GM21825 (cell line): ENCODE results near the gene MRTFA.
"Not testable (repeated sequence)": the region's sequence is repeated elsewhere in the genome, so short reads cannot be mapped to it uniquely, and the experiment has no call there.

Source experiments
- ATAC-seq: cut with Tn5 transposase; IDR thresholded peaks from one replicate; pipeline ENCODE4 v1.9.1; 2021; ENCODE audit warnings: mild to moderate bottlenecking, moderate library complexity; ENCODE audit not compliant: unreplicated experiment

MRTFA gene

GRCh38 chr22:40502919-40503318 is 133.6 kb downstream of the MRTFA start:
- no peak for ATAC-seq

- ATAC-seq, result not testable (repeated sequence)
These were observed 136.1 kb downstream of the MRTFA start for GRCh38 chr22:40500465-40500786.

- ATAC-seq, result peak; percentile 55
These were observed 137.3 kb downstream of the MRTFA start for GRCh38 chr22:40499209-40499623.

GRCh38 chr22:40498420-40499208 is 137.9 kb downstream of the MRTFA start:
- ATAC-seq, result no peak

- no peak for ATAC-seq
These were observed 143.1 kb downstream of the MRTFA start for GRCh38 chr22:40493441-40493840.

- peak; percentile 79 for ATAC-seq
These were observed 144.4 kb downstream of the MRTFA start for GRCh38 chr22:40491990-40492631.

GRCh38 chr22:40487663-40488249 is 148.8 kb downstream of the MRTFA start:
- no peak for ATAC-seq

GRCh38 chr22:40486962-40487602 is 149.4 kb downstream of the MRTFA start:
- ATAC-seq, result no peak

- no peak for ATAC-seq
These were observed 150.5 kb downstream of the MRTFA start for GRCh38 chr22:40485813-40486667.

- ATAC-seq, result no peak
These were observed 151.4 kb downstream of the MRTFA start for GRCh38 chr22:40484906-40485669.

GRCh38 chr22:40482886-40483285 is 153.6 kb downstream of the MRTFA start:
- no peak for ATAC-seq

- no peak for ATAC-seq
These were observed 154.1 kb downstream of the MRTFA start for GRCh38 chr22:40482391-40482790.

- ATAC-seq, result no peak
These were observed 155.5 kb downstream of the MRTFA start for GRCh38 chr22:40480996-40481395.

- ATAC-seq, result no peak
These were observed 156.5 kb downstream of the MRTFA start for GRCh38 chr22:40479887-40480538.

GRCh38 chr22:40479126-40479800 is 157.3 kb downstream of the MRTFA start:
- no peak for ATAC-seq

GRCh38 chr22:40478338-40479125 is 158.0 kb downstream of the MRTFA start:
- no peak for ATAC-seq

GRCh38 chr22:40477683-40478337 is 158.7 kb downstream of the MRTFA start:
- no peak for ATAC-seq

GRCh38 chr22:40476341-40476740 is 160.2 kb downstream of the MRTFA start:
- no peak for ATAC-seq
